Neuron (in vitro differentiated cells): Measurements from ENCODE around the gene H6PD.

Experiments used
- H2AFZ ChIP-seq: one replicate; pipeline ENCODE4 v1.6.1; 2013; ENCODE audit warnings: low read depth, mild to moderate bottlenecking, inconsistent platforms, low read length, moderate library complexity
- H3K27me3 ChIP-seq: one replicate; pipeline ENCODE4 v1.6.1; 2013; ENCODE audit warnings: low read length; ENCODE audit not compliant: insufficient read depth
- H3K36me3 ChIP-seq: one replicate; pipeline ENCODE4 v1.6.1; 2013; ENCODE audit warnings: low read length; ENCODE audit not compliant: insufficient read depth
- H3K4me1 ChIP-seq: one replicate; pipeline ENCODE4 v1.6.1; 2013; ENCODE audit warnings: low read length; ENCODE audit not compliant: insufficient read depth
- H3K4me3 ChIP-seq: 2 replicates; pipeline ENCODE4 v1.5.1; 2013; ENCODE audit warnings: mild to moderate bottlenecking, low read length, moderate library complexity
- H3K9me3 ChIP-seq: one replicate; pipeline ENCODE4 v1.6.1; 2013; ENCODE audit warnings: low read length

The H6PD gene

DNA sequence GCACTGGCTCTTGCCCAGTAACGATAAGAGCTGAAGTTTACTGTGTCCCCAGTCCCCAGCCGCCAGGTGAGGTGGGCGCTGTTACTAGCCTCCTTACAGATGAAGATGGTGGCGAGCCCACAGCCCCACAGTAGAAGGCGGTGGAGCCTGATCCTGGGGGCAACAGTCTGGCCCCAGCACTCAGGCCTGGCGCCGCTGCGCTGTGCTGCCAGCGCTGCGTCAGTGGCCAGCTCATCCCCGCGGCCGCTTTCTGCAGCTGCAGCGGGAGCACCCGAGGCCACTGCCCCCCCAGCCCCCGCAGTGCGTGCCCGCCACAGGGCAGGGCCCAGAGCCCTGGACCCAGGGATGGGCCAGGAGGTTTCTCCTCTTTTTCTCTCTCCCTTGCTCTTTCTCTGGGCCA, 13.3 kb downstream of the H6PD start:
- Histone ChIP-seq H3K4me1 (peaks cover 42% of the 10 kb centered on the region), H2AFZ (no peak overlapping the region), H3K9me3 (no peaks in the 10 kb centered on the region), H3K27me3 (no peaks in the 10 kb centered on the region), H3K36me3 (peaks cover 12% of the 10 kb centered on the region), H3K4me3 (no peak overlapping the region)

DNA sequence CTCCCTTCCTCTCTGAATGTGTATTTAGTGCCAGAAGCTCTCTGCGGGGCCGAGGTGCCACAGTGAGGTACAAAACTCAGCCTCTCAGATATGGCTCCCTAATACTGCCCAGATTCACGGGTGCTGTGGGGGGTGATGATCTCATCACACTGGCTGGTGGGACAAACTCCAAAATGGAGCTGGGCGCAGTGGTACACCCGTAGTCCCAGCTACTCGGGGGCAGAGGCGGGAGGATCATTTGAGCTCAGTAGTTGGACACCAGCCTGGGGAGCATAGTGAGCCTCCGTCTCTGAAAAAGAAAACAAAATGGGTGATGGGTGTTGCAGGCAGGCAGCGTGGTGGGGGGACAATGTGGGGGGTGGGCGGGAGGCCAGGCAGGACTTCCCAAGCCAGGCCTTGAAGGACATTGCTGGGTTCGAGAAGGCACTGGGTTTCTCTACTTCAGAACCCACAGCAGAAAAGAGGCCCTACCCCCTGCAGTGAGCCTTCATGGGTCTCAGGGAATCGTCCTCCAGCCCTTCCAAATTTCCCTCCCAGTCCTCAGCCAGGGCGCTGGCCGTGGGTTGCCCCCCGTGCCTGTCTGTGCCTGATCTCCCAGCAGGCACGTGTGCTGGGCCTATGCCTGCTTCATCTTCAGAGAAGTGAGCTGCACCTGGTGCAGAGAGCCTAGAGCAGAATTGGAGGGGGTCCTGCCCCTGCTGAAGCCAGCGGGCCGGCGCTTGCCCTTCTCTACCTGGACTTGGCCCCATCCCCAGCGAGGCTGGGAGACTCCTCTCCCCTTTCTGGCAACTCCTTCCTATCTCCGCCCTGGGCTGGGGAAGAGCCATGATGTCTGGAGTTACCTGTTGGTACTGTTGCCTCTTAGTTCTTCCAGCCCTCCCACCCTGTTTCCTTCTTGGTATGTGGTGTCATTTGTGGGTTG, 14.0 kb downstream of the H6PD start:
- H2AFZ ChIP-seq, result no peak overlapping the region
- peaks cover 12% of the 10 kb centered on the region for H3K36me3 ChIP-seq
- no peak overlapping the region for H3K4me3 ChIP-seq
- peaks cover 49% of the 10 kb centered on the region for H3K4me1 ChIP-seq
- no peaks in the 10 kb centered on the region for H3K27me3 ChIP-seq
- no peaks in the 10 kb centered on the region for H3K9me3 ChIP-seq

DNA sequence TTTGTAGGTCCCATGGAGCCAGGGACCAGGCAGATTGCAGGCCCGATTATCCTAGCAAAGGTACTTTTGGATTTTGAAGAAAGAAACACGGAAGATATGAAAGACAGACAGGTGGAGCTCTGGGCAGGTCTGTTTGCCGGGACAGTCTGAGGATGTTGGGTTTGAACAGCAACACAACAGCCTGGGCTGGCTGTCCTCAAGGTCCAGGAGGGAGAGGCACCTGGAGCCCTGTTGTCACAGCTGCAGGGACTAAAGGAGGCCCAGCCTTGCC, 14.6 kb downstream of the H6PD start:
- H3K4me1 ChIP-seq, result peaks cover 53% of the 10 kb centered on the region
- H3K9me3 ChIP-seq, result no peaks in the 10 kb centered on the region
- H3K36me3 ChIP-seq, result peaks cover 12% of the 10 kb centered on the region

DNA sequence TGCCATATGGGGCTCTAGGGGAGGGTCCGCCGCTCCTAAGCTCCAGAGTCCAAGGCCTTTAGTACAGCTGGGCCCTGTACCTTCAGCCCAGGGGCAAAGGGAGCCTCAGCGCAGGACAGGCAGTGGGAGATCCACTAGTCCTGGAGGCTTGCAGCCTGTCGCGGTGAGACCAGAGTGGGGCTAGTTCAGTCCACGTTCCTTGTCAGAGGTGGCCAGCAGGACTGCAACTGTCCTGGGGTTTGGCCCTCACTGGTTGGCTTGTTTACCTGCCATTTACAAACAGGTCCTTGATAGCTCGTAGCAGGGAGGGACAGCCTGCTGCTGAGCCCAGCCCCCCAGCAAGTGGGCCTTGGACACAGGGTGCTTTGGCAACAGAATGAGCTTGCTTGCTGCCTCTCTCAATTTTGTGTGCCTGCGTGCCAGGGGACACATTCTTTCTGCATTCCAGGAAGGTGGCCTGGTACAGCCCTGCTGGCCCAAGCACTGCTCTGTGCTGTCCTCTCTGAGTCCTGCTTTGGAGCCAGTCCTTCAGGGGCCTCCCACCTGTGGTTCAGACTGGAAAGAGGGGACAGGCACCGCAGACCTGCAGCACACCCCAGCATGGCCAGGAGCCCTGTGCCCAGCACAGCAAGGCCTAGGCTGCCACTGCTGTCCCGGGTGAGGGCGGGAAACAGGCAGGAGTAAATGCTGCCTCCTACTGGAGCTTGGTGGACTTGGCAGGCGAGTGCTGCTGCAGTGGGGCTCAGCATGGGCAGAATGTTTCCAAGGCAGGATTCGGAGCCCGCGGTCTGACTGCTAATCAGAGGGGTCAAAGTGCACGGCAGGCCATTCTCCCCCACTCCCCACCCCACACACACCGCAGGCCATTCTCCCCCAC, 15.2 kb downstream of the H6PD start:
- Histone ChIP-seq H3K36me3 (peaks cover 12% of the 10 kb centered on the region), H3K27me3 (no peaks in the 10 kb centered on the region), H3K4me1 (peaks cover 53% of the 10 kb centered on the region), H3K9me3 (no peaks in the 10 kb centered on the region), H3K4me3 (no peak overlapping the region), H2AFZ (no peak overlapping the region)

More for the DNA sequence above, 14.6 kb downstream of the H6PD start:
- Histone ChIP-seq H3K27me3 (no peaks in the 10 kb centered on the region), H3K4me3 (no peak overlapping the region), H2AFZ (no peak overlapping the region)

DNA sequence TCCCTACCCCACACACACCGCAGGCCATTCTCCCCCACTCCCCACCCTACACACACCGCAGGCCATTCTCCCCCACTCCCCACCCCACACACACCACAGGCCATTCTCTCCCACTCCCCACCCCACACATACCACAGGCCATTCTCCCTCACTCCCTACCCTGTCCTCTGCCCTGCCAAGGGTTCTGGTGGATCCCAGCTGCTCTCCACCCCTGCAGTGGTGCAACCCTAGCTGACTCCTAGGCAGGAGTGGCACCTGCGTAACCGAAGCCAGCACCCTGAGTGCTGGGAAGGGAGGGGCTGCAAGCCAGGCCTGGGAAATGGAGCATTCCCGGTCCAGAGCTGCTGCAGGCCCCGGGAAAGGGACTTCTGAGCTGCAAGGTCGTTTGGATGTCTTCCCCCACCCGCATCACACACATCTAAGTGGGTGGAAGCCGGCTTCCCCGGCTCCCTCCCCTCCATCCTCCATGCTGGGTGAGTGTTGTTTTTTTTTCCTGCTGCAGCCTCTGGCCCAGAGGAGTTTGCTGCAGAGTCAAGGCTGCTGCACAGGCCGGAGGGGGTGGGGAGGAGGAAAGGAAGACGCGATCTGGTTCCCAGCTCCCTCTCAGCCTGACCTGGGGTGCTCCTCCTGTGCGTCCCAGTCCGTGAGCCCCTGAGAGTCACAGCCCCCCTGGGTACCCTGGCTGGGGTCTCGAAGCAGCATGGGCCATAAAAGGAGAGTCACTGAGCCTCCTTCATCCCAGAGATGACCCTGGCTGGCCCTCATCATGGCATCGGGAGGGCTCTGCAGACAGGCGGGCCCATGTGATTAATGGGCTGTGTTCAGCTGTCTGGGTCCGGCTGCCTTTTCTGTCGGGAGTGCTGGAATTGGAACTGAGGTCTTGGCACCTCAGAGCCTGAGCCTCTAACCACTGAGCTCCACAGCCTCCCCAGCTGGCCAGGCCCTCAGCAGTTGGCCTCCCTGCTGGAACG, 16.1 kb downstream of the H6PD start:
- H3K4me3 ChIP-seq, result no peak overlapping the region
- peaks cover 53% of the 10 kb centered on the region for H3K4me1 ChIP-seq
- H3K36me3 ChIP-seq, result peaks cover 10% of the 10 kb centered on the region

DNA sequence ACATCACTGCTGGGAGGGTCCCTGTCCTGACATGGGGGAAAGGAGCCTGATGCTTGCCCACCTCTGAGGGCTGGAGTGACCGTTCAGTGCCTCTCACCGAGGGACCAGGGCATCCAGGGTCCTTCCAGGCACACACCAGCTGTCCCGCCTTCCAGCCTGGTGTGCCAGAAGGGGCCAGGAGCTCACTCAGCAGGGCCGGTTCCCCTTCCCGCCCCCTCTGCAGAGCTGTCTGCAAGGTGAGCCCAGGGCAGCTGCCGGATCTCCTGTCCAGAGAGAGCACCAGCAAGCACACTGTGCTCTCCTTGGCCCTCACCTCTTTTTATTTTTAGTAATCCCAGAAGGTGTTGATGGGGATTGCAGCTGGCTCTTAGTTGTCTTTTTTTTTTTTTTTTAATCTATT, 16.9 kb downstream of the H6PD start:
- H3K9me3 ChIP-seq, result no peaks in the 10 kb centered on the region
- H2AFZ ChIP-seq, result no peak overlapping the region
- H3K36me3 ChIP-seq, result peaks cover 10% of the 10 kb centered on the region
- H3K4me3 ChIP-seq, result no peak overlapping the region
- peaks cover 53% of the 10 kb centered on the region for H3K4me1 ChIP-seq
- H3K27me3 ChIP-seq, result no peaks in the 10 kb centered on the region

More for the DNA sequence above, 16.1 kb downstream of the H6PD start:
- Histone ChIP-seq H3K9me3 (no peaks in the 10 kb centered on the region), H3K27me3 (no peaks in the 10 kb centered on the region), H2AFZ (no peak overlapping the region)

DNA sequence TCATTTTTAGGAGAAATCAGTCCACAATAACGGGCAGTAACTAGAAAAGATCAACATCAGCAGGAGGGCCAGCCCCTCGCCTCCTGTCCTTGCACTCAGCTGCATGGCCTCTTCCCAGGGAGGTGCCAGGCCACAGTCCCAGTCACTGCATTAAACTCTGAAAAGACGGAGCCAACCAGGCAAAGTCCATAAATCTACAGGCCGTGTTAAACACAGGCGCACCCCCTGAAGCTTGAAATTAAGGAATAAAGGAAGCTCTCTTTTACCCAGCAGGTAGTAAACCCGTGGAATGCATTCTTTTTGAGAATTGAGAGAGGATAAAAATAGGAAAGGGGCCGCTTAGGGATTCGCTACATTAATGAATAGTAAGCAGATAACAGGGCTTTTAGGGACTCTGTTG, 18.4 kb downstream of the H6PD start:
- Histone ChIP-seq H3K36me3 (no peaks in the 10 kb centered on the region), H3K27me3 (no peaks in the 10 kb centered on the region), H3K9me3 (no peaks in the 10 kb centered on the region), H3K4me3 (no peak overlapping the region), H2AFZ (no peak overlapping the region), H3K4me1 (peaks cover 53% of the 10 kb centered on the region)

DNA sequence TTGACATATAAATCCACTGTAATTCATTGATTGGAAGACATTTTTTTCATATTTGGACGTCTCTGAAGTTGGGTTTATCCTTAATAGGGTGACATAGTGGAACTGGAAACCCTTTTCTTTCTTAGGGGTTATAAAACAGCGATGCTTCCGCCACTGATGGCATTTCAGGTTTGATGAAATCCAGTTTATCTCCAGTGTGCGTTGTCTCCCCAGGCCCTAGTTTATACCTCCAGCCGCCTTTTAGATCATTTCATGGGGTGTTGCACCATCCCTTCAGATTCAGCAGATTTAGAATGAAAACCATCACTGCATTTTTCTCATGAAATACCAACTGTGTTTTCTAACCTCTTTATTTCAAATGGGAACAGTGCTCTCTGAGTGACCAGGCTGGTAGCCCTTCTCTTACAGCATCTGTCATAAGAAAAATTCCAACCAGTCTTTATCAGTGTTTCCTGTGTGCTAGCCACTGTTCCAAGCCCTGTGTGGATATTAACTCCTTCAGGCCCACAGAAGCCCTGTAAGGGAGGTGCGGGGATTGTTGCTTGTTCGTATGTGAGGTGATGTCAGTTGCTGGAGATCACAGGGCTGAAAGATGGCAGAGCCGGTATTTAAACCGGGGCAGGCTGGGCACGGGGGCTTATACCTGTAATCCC, 19.0 kb downstream of the H6PD start:
- H3K27me3 ChIP-seq, result no peaks in the 10 kb centered on the region
- H3K4me3 ChIP-seq, result no peak overlapping the region
- H3K4me1 ChIP-seq, result peaks cover 53% of the 10 kb centered on the region
- H3K9me3 ChIP-seq, result no peaks in the 10 kb centered on the region
- H3K36me3 ChIP-seq, result no peaks in the 10 kb centered on the region
- no peak overlapping the region for H2AFZ ChIP-seq

DNA sequence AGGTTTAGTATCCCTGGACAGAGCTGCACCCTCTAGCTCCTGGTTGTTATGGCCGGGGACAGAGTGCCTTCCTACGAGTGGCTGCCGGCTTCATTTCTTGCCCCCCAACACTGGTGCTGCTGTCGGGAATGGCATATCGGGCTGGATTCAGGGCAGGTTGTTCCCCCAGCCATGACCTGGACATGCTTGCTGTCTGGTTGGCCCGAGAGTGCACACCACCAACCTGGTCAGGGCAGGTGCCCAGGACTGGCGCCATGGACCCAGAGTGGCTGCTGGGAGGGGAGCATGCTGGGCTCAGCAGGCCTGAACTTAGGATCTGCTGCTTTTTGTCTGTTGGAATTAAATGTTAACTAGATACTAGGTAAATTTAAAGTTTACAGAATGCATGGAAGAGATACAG, 21.8 kb downstream of the H6PD start:
- H2AFZ ChIP-seq, result no peak overlapping the region
- no peaks in the 10 kb centered on the region for H3K36me3 ChIP-seq
- H3K27me3 ChIP-seq, result no peaks in the 10 kb centered on the region
- no peaks in the 10 kb centered on the region for H3K9me3 ChIP-seq
- H3K4me1 ChIP-seq, result peaks cover 26% of the 10 kb centered on the region
- no peak overlapping the region for H3K4me3 ChIP-seq

DNA sequence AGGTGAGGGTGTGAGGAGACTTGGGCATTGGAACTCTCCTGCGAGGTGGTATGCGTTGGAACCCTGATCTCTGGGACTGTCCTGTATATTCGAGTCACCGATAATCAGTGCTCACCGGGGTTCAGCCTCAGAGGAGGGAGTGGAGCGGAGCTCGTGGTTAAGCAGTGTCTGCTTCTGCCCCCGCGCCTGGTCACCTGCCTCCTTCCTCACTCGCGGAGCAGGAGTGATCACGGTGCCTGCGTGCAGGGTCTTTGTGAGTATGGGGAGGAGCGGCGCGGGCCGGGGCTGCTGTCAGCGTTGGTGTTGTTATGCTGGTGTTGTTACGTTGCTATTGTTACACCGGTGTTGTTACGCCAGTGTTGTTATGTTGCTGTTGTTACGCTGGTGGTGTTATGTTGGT, 23.3 kb downstream of the H6PD start:
- Histone ChIP-seq H3K4me1 (peaks cover 11% of the 10 kb centered on the region), H3K27me3 (no peaks in the 10 kb centered on the region), H3K4me3 (no peak overlapping the region), H3K36me3 (peaks cover 12% of the 10 kb centered on the region), H3K9me3 (no peaks in the 10 kb centered on the region), H2AFZ (no peak overlapping the region)

DNA sequence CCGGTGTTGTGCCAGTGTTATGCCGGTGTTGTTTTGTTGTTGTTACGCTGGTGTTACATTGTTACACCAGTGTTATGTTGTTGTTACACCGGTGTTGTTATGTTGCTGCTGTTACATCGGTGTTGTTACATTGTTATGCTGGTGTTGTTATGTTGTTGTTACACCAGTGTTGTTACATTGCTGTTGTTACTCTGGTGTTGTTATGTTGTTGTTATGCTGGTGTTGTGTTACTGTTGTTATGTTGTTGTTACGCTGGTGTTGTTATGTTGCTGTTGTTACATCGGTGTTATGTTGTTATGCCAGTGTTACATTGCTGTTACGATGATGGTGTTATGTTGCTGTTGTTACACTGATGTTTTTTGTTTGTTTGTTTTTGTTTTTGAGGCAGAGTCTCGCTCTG, 24.1 kb downstream of the H6PD start:
- Histone ChIP-seq H3K4me3 (no peak overlapping the region), H3K36me3 (peaks cover 15% of the 10 kb centered on the region), H3K9me3 (no peaks in the 10 kb centered on the region), H3K27me3 (no peaks in the 10 kb centered on the region), H2AFZ (no peak overlapping the region), H3K4me1 (peaks cover 3% of the 10 kb centered on the region)

DNA sequence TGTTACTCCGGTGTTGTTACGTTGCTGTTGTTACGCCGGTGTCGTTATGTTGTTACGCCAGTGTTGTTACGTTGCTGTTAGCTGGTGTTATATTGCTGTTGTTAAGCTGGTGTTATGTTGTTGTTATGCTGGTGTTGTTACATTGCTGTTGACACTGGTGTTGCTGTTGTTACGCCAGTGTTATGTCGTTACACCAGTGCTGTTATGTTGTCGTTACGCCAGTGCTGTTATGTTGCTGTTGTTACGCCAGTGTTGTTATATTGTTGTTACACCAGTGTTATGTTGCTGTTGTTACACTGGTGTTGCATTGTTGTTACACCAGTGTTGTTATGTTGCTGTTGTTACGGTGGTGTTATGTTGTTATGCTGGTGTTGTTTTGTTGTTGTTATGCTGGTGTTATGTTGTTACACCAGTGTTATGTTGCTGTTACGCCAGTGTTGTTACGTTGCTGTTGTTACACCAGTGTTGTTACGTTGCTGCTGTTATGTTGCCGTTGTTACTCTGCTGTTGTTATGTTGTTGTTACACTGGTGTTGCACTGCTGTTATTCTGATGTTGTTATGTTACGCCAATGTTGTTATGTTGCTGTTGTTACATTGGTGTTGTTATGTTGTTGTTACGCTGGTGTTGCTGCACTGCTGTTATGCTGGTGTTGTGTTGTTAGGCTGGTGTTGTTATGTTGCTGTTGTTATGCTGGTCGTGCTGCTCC, 25.6 kb downstream of the H6PD start:
- peaks cover 24% of the 10 kb centered on the region for H3K36me3 ChIP-seq
- no peaks in the 10 kb centered on the region for H3K9me3 ChIP-seq
- no peaks in the 10 kb centered on the region for H3K4me1 ChIP-seq
- H3K4me3 ChIP-seq, result no peak overlapping the region
- no peak overlapping the region for H2AFZ ChIP-seq
- H3K27me3 ChIP-seq, result no peaks in the 10 kb centered on the region
